HEK293 (cell line): Measurements from ENCODE around the gene RPN2.

Source experiments
- CTCF ChIA-PET: fragments of 350-600 bp; formaldehyde crosslinking; extraction: SDS; loops from one replicate; lab custom pipeline; 2021; ENCODE audit warnings: antibody characterized with exemption; lab: Yijun Ruan, JAX
- POLR2A ChIA-PET: fragments of 300-600 bp; formaldehyde crosslinking; extraction: SDS; loops from one replicate; lab custom pipeline; 2020; ENCODE audit warnings: antibody characterized with exemption, inconsistent platforms; lab: Yijun Ruan, JAX
- H3K27ac ChIP-seq: fragments of 200-500 bp; sonication (Bioruptor generic); 2 replicates; pipeline ENCODE4 v1.5.1; 2014; ENCODE audit warnings: low read depth, low read length, control low read depth, inconsistent platforms; ENCODE audit errors: extremely low read depth
- H3K36me3 ChIP-seq, 2 experiments: fragments of 200-500 bp in 1 of 2; sonication (Bioruptor generic) in 1 of 2; 1 replicate in 1 of 2; 2 replicates in 1 of 2; pipeline ENCODE4 v1.5.1; 2014 to 2017; ENCODE audit warnings: inconsistent platforms in 2 of 2, low read length in 2 of 2; ENCODE audit not compliant: control insufficient read depth in 2 of 2, insufficient read depth in 1 of 2
- H3K4me1 ChIP-seq: fragments of 200-500 bp; sonication (Bioruptor generic); 2 replicates; pipeline ENCODE4 v1.5.1; 2014; ENCODE audit warnings: mild to moderate bottlenecking, low read length, inconsistent platforms; ENCODE audit not compliant: control insufficient read depth, insufficient read depth
- H3K4me3 ChIP-seq: 2 replicates; pipeline ENCODE4 v1.5.1; 2011; ENCODE audit warnings: low read depth, mild to moderate bottlenecking, control low read depth, low read length, moderate library complexity
- H3K9me3 ChIP-seq: fragments of 200-500 bp; sonication (Bioruptor generic); 2 replicates; pipeline ENCODE4 v1.5.1; 2014; ENCODE audit warnings: low read depth, low read length, inconsistent platforms; ENCODE audit not compliant: control insufficient read depth, insufficient read depth
- BCL11B ChIP-seq: fragments of 450-650 bp; formaldehyde crosslinking; IDR thresholded peaks from 2 replicates; pipeline ENCODE4 v1.5.1; 2016; ENCODE audit warnings: low read depth, missing biosample characterization, missing genetic modification characterization
- HOXA7 ChIP-seq: sonication (generic); formaldehyde crosslinking; IDR thresholded peaks from 2 replicates; pipeline ENCODE4 v1.8.1; 2022; ENCODE audit warnings: missing genetic modification reagents, borderline replicate concordance
- PRDM1 ChIP-seq: fragments of 450-650 bp; formaldehyde crosslinking; IDR thresholded peaks from 2 replicates; pipeline ENCODE4; 2016; ENCODE audit warnings: missing biosample characterization, missing genetic modification characterization
- RBAK ChIP-seq: fragments of 450-650 bp; formaldehyde crosslinking; IDR thresholded peaks from 2 replicates; pipeline ENCODE4 v1.5.1; 2016; ENCODE audit warnings: missing biosample characterization, missing genetic modification characterization
- SP3 ChIP-seq: fragments of 450-650 bp; formaldehyde crosslinking; IDR thresholded peaks from 2 replicates; pipeline ENCODE4 v1.5.1; 2016; ENCODE audit warnings: missing biosample characterization, missing genetic modification characterization
- TCF7L2 ChIP-seq: IDR thresholded peaks from 2 replicates; pipeline ENCODE4 v1.6.1; 2011; ENCODE audit warnings: low read depth, mild to moderate bottlenecking, inconsistent platforms, low read length, moderate library complexity, borderline replicate concordance
- YY1 ChIP-seq: fragments of 450-650 bp; formaldehyde crosslinking; IDR thresholded peaks from 2 replicates; pipeline ENCODE4 v1.5.1; 2018; ENCODE audit warnings: missing biosample characterization, missing genetic modification characterization
- ZBTB7A ChIP-seq: fragments of 450-650 bp; formaldehyde crosslinking; IDR thresholded peaks from 2 replicates; pipeline ENCODE4 v1.5.1; 2016; ENCODE audit warnings: low read depth, missing biosample characterization, missing genetic modification characterization
- ZBTB8A ChIP-seq: fragments of 450-650 bp; formaldehyde crosslinking; IDR thresholded peaks from 2 replicates; pipeline ENCODE4 v1.5.1; 2016; ENCODE audit warnings: missing biosample characterization, missing genetic modification characterization
- ZNF157 ChIP-seq: fragments of 450-650 bp; formaldehyde crosslinking; IDR thresholded peaks from 2 replicates; pipeline ENCODE4 v1.5.1; 2016; ENCODE audit warnings: missing biosample characterization, missing genetic modification characterization
- ZNF175 ChIP-seq: fragments of 450-650 bp; formaldehyde crosslinking; IDR thresholded peaks from 2 replicates; pipeline ENCODE4 v1.5.1; 2016; ENCODE audit warnings: missing biosample characterization, missing genetic modification characterization
- ZNF2 ChIP-seq: fragments of 450-650 bp; formaldehyde crosslinking; IDR thresholded peaks from 2 replicates; pipeline ENCODE4 v1.5.1; 2016; ENCODE audit warnings: missing biosample characterization, missing genetic modification characterization
- ZNF530 ChIP-seq: fragments of 450-650 bp; formaldehyde crosslinking; IDR thresholded peaks from 2 replicates; pipeline ENCODE4 v1.5.1; 2016; ENCODE audit warnings: low read depth, missing biosample characterization, missing genetic modification characterization
- ZNF571 ChIP-seq: fragments of 450-650 bp; formaldehyde crosslinking; IDR thresholded peaks from 2 replicates; pipeline ENCODE4 v1.5.0; 2017; ENCODE audit warnings: missing biosample characterization, missing genetic modification characterization
- ZNF670 ChIP-seq: fragments of 450-650 bp; formaldehyde crosslinking; IDR thresholded peaks from 2 replicates; pipeline ENCODE4 v1.5.1; 2016; ENCODE audit warnings: missing biosample characterization, missing genetic modification characterization, low read depth
- ZNF791 ChIP-seq: fragments of 450-650 bp; formaldehyde crosslinking; IDR thresholded peaks from 2 replicates; pipeline ENCODE4 v1.5.1; 2016; ENCODE audit warnings: missing biosample characterization, missing genetic modification characterization
- ZNF837 ChIP-seq: fragments of 450-650 bp; formaldehyde crosslinking; IDR thresholded peaks from 2 replicates; pipeline ENCODE4 v1.5.1; 2016; ENCODE audit warnings: missing biosample characterization, missing genetic modification characterization
- ZNF843 ChIP-seq: fragments of 450-650 bp; formaldehyde crosslinking; IDR thresholded peaks from 2 replicates; pipeline ENCODE4 v1.5.1; 2016; ENCODE audit warnings: missing biosample characterization, missing genetic modification characterization
- ZXDB ChIP-seq: fragments of 450-650 bp; formaldehyde crosslinking; IDR thresholded peaks from 2 replicates; pipeline ENCODE4 v1.5.1; 2016; ENCODE audit warnings: missing biosample characterization, missing genetic modification characterization
- TF ChIP-seq, protein P1 (sequence below): fragments of 450-650 bp; formaldehyde crosslinking; IDR thresholded peaks from 2 replicates; pipeline ENCODE4 v1.5.1; 2016; ENCODE audit warnings: missing biosample characterization, missing genetic modification characterization, low read depth
- TF ChIP-seq, protein P2 (sequence below): fragments of 450-650 bp; formaldehyde crosslinking; conservative IDR thresholded peaks from 2 replicates; pipeline ENCODE4 v1.5.1; 2016; ENCODE audit warnings: low read depth, missing biosample characterization, missing genetic modification characterization
- TF ChIP-seq, protein P3 (sequence below): fragments of 450-650 bp; formaldehyde crosslinking; IDR thresholded peaks from 2 replicates; pipeline ENCODE4 v1.5.1; 2016; ENCODE audit warnings: missing biosample characterization, missing genetic modification characterization

Gene RPN2

DNA sequence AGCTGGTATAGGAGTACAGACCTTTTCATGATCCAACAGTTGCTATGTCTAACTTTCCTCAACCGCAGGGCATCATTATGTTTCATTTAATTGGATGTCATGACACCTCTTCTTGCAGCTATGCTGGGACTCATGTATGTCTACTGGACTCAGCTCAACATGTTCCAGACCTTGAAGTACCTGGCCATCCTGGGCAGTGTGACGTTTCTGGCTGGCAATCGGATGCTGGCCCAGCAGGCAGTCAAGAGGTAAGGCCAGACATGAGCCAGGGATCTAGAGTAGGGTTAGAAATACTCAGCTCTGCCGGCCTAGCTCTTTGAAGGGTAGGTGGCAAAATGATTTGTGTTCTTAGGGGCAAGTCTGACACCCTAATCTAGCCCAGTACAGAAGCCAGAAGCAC lies 57.3 kb downstream of the RPN2 start (continued):
- TF ChIP-seq, protein P1, sequence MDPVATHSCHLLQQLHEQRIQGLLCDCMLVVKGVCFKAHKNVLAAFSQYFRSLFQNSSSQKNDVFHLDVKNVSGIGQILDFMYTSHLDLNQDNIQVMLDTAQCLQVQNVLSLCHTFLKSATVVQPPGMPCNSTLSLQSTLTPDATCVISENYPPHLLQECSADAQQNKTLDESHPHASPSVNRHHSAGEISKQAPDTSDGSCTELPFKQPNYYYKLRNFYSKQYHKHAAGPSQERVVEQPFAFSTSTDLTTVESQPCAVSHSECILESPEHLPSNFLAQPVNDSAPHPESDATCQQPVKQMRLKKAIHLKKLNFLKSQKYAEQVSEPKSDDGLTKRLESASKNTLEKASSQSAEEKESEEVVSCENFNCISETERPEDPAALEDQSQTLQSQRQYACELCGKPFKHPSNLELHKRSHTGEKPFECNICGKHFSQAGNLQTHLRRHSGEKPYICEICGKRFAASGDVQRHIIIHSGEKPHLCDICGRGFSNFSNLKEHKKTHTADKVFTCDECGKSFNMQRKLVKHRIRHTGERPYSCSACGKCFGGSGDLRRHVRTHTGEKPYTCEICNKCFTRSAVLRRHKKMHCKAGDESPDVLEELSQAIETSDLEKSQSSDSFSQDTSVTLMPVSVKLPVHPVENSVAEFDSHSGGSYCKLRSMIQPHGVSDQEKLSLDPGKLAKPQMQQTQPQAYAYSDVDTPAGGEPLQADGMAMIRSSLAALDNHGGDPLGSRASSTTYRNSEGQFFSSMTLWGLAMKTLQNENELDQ (tag by site-specific recombination), result no peak
- TF ChIP-seq ZBTB7A, result no peak
- TF ChIP-seq, all 188 proteins: peak for 0

DNA sequence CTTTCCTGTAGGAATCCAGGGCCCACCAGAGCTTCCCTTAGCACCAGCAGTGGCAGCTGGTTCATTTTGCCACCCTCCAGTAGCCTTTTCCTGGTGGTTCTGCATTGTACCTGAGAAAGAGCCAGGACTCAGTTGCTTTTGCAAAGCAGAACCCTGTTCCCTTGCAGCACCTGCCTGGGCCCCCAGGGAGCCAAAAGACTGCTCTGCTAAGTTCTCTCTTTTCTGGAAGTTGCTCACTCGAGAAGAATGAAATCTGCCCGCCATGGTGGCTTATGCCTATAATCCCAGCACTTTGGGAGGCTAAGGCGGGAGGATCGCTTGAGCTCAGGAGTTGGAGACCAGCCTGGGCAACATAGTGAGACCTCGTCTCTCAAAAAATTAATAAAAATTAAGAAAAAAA lies 58.5 kb downstream of the RPN2 start:
- H3K4me1 ChIP-seq, result no peaks in the 10 kb centered on the region
- POLR2A ChIA-PET, result no interaction called here
- no peak overlapping the region for H3K27ac ChIP-seq
- TF ChIP-seq, protein P2, sequence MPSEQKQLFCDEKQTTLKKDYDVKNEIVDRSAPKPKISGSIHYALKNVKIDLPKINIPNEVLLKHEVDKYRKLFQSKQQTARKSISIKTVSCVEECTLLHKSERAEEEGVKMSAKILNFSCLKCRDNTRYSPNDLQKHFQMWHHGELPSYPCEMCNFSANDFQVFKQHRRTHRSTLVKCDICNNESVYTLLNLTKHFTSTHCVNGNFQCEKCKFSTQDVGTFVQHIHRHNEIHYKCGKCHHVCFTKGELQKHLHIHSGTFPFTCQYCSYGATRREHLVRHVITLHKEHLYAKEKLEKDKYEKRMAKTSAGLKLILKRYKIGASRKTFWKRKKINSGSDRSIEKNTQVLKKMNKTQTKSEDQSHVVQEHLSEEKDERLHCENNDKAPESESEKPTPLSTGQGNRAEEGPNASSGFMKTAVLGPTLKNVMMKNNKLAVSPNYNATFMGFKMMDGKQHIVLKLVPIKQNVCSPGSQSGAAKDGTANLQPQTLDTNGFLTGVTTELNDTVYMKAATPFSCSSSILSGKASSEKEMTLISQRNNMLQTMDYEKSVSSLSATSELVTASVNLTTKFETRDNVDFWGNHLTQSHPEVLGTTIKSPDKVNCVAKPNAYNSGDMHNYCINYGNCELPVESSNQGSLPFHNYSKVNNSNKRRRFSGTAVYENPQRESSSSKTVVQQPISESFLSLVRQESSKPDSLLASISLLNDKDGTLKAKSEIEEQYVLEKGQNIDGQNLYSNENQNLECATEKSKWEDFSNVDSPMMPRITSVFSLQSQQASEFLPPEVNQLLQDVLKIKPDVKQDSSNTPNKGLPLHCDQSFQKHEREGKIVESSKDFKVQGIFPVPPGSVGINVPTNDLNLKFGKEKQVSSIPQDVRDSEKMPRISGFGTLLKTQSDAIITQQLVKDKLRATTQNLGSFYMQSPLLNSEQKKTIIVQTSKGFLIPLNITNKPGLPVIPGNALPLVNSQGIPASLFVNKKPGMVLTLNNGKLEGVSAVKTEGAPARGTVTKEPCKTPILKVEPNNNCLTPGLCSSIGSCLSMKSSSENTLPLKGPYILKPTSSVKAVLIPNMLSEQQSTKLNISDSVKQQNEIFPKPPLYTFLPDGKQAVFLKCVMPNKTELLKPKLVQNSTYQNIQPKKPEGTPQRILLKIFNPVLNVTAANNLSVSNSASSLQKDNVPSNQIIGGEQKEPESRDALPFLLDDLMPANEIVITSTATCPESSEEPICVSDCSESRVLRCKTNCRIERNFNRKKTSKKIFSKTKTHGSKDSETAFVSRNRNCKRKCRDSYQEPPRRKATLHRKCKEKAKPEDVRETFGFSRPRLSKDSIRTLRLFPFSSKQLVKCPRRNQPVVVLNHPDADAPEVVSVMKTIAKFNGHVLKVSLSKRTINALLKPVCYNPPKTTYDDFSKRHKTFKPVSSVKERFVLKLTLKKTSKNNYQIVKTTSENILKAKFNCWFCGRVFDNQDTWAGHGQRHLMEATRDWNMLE (tag by site-specific recombination), result no peak
- CTCF ChIA-PET, result no interaction called here
- no peak overlapping the region for H3K4me3 ChIP-seq
- peaks cover 49 to 98% of the 10 kb centered on the region in 2 experiments for H3K36me3 ChIP-seq
- no peaks in the 10 kb centered on the region for H3K9me3 ChIP-seq

DNA sequence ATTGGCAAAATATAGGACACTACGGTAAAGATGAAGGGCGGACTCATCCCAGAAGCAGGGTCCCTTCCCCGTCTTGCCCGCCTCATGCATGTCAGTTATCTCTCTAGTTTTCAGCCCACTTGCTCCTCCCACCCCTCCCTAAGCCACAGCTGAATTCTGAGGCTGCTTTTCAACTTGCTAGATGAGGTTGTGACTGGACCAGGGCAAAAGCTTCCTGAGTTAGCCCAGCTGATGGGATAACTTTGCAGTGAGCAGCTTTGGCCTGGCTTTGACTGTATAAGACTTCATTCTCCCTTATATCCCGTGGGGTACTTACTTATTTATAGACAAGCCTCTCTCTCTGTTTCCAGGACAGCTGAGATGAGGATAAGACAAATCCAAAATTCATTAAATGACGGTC lies 59.3 kb downstream of the RPN2 start:
- Histone ChIP-seq H3K4me1 (no peaks in the 10 kb centered on the region), H3K36me3 (peaks cover 41 to 98% of the 10 kb centered on the region in 2 experiments), H3K4me3 (no peak overlapping the region), H3K27ac (no peak overlapping the region), H3K9me3 (no peaks in the 10 kb centered on the region)
- POLR2A ChIA-PET, result no interaction called here
- CTCF ChIA-PET, result no interaction called here
- TF ChIP-seq ZNF791 (tag by site-specific recombination) (no peak), BCL11B (tag by site-specific recombination) (no peak), ZNF670 (no peak), RBAK (tag by site-specific recombination) (no peak), SP3 (tag by site-specific recombination) (no peak), ZNF157 (tag by site-specific recombination) (no peak), ZNF837 (tag by site-specific recombination) (no peak)

DNA sequence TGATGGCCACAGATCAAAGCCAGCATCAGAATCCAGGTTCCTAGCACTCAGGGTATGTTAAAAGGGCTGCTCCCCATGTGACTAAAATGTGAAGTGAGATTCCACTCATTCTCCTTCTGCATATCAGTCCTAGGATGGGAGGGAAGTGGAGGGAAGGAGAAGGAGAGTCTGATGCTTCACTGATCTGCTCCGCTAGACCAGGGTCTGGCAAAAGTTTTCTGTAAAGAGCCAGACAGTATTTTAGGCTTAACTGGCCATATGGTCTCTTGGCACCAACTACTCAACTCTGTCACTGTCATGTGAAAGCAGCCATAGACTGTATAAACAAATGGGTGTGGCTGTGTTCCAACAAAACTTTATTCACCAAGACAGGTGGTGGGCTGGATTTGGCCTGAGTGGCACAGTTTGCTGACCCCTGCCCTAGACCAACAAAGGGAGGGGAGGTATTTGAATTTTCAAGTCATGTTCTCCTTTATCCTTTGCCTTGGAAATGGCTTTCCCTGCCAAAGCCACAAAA lies 59.9 kb downstream of the RPN2 start:
- ChIA-PET POLR2A (no interaction called here), CTCF (interaction anchor here (0.8 kb wide), 1 partner anchor 31 kb away, joined by 3 read pairs; no protein-coding TSS in a partner anchor)
- H3K4me1 ChIP-seq, result no peaks in the 10 kb centered on the region
- H3K27ac ChIP-seq, result no peak overlapping the region
- no peak overlapping the region for H3K4me3 ChIP-seq
- H3K36me3 ChIP-seq, result peaks cover 37 to 98% of the 10 kb centered on the region in 2 experiments
- no peaks in the 10 kb centered on the region for H3K9me3 ChIP-seq
- no peak for TF ChIP-seq YY1 (tag by site-specific recombination)
- no peak for TF ChIP-seq PRDM1
- TF ChIP-seq, protein P3, sequence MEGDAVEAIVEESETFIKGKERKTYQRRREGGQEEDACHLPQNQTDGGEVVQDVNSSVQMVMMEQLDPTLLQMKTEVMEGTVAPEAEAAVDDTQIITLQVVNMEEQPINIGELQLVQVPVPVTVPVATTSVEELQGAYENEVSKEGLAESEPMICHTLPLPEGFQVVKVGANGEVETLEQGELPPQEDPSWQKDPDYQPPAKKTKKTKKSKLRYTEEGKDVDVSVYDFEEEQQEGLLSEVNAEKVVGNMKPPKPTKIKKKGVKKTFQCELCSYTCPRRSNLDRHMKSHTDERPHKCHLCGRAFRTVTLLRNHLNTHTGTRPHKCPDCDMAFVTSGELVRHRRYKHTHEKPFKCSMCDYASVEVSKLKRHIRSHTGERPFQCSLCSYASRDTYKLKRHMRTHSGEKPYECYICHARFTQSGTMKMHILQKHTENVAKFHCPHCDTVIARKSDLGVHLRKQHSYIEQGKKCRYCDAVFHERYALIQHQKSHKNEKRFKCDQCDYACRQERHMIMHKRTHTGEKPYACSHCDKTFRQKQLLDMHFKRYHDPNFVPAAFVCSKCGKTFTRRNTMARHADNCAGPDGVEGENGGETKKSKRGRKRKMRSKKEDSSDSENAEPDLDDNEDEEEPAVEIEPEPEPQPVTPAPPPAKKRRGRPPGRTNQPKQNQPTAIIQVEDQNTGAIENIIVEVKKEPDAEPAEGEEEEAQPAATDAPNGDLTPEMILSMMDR (tag by site-specific recombination), result no peak
- no peak for TF ChIP-seq ZNF571 (tag by site-specific recombination)
- no peak for TF ChIP-seq ZNF2 (tag by site-specific recombination)
- no peak for TF ChIP-seq ZBTB8A (tag by site-specific recombination)
- TF ChIP-seq ZNF175 (tag by site-specific recombination), result no peak
- no peak for TF ChIP-seq ZNF791 (tag by site-specific recombination)
- no peak for TF ChIP-seq ZNF843 (tag by site-specific recombination)
- no peak for TF ChIP-seq ZNF530 (tag by site-specific recombination)
- TF ChIP-seq HOXA7 (CRISPR knock-in tag), result no peak
- TF ChIP-seq ZXDB (tag by site-specific recombination), result no peak
- no peak for TF ChIP-seq TCF7L2
